Activated gamma-delta T cell treated with anti-CD3 and anti-CD28 coated beads, Interleukin-2, amount 50 U/mL, for 16 hours (primary cell): ENCODE data around the gene CHRND.
"Not testable (repeated sequence)": the region's sequence is repeated elsewhere in the genome, so short reads cannot be mapped to it uniquely, and the experiment has no call there.

Experiments used
- DNase-seq: peaks from one replicate; pipeline ENCODE4 v3.0.0-alpha.2; 2020; ENCODE audit warnings: low read depth

Gene CHRND

DNA sequence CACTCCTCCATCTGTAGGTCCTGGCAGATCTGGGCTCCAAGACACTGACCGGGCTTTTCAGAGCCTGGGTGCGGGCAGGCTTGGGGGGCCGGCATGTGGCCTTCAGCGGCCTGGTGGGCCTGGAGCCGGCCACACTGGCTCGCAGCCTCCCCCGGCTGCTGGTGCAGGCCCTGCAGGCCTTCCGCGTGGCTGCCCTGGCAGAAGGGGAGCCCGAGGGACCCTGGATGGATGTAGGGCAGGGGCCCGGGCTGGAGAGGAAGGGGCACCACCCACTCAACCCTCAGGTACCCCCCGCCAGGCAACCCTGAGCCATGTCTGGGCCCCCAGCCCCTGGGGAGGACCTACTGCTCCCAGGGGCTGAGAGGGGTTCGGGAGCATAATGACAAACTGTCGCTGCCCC is 761 bp upstream of the CHRND start:
- no peak for DNase-seq

DNA sequence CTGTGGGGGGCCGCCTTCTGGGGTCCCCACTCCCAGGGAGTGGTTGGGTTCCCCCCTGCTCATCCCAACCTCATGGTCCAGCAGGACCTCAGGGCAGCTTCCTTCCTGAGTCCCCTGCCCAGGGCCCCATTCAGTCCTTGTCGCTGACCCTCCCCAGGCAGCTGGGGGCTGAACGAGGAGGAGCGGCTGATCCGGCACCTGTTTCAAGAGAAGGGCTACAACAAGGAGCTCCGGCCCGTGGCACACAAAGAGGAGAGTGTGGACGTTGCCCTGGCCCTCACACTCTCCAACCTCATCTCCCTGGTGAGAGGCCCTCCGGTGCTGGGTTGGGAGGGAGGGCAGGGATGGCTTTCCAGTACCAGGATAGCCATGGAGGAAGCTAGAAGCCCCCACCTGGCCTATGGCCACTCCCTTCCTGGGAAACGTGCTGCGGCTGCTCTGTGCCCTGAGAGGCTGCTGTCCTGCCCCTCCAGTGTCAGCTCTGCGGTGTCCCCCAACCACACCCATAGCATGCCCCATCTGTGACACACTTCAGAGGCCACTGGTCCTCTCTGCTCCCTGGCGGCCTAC is 497 bp downstream of the CHRND start:
- no peak for DNase-seq

DNA sequence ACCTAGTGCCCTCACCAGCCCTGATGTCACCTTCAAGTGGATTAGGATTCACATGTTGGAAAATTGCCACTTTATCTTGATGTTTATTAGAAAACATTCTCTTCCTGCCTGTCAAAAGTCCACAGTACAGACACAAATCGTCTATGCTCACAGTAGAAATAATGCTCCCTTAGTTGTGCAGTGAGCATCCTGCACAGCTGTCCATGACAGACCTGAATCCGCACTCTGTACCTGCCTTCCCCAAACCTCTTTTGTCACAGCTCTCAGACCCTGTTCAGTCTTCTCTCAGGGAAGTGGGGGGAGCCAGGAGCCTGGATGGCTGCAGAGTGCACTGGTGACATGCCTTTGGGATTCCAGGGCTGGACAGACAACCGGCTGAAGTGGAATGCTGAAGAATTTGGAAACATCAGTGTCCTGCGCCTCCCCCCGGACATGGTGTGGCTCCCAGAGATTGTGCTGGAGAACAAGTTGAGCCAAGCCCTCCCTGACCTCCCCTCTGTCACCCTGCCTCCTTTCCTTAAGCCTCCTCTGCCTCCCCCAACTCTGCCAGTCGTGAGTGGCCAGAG is 2.0 kb downstream of the CHRND start:
- DNase-seq = no peak

DNA sequence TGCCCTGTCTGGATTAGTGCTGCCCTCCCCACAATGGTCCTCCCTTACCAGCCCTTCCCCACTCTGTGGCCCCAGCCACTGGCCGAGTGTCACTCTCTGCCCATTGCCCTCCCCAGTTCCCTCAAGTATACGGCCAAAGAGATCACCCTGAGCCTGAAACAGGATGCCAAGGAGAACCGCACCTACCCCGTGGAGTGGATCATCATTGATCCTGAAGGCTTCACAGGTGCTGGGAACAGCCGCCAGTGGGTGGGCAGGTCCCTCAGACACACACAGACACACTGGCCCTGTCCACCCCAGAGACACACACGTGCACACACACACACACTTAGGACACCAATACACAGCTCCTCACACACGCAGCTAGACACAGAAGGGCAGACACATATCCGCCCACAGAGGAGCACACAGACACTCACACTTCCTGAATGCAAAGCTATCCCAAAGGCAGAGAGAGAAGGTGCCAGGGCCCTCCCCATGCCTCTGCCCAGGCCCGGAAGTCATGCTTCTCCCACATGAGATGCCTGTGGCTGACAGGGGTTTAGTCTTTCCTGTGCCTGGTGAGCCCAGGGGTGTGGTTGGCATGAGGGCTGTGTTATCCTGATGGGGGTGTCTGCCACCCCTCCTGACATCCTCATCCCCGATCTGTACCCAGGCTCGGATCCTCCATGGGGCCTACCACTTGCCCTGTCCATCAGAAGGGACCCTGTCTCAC is 2.9 kb downstream of the CHRND start:
- DNase-seq = no peak

DNA sequence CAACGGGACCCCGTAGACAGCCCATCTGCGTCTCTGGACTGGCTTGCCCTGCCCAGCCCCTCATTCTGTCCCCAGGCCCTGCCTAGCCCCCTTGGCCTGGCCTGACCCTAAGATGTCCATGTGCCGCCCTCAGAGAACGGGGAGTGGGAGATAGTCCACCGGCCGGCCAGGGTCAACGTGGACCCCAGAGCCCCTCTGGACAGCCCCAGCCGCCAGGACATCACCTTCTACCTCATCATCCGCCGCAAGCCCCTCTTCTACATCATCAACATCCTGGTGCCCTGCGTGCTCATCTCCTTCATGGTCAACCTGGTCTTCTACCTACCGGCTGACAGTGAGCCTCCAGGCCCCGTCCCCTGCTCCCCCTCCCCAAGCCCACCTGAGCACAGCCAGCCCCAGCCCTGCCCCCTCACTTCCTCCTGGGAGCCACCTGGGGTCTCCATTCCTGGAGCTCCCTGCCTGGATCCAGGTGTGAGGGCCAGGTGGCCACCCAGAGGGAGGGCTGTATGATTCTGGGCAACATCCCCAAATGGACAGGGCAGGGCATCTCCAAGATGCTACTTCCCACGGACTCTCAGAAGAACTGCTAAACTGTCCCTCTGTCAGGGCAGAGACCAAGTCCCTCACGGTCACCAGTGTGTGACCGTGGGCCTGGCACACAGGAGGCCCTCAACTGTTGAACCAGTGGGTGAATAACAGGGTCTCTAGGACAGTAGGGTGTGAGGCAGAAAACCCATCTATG is 4.0 kb downstream of the CHRND start:
- no peak for DNase-seq

DNA sequence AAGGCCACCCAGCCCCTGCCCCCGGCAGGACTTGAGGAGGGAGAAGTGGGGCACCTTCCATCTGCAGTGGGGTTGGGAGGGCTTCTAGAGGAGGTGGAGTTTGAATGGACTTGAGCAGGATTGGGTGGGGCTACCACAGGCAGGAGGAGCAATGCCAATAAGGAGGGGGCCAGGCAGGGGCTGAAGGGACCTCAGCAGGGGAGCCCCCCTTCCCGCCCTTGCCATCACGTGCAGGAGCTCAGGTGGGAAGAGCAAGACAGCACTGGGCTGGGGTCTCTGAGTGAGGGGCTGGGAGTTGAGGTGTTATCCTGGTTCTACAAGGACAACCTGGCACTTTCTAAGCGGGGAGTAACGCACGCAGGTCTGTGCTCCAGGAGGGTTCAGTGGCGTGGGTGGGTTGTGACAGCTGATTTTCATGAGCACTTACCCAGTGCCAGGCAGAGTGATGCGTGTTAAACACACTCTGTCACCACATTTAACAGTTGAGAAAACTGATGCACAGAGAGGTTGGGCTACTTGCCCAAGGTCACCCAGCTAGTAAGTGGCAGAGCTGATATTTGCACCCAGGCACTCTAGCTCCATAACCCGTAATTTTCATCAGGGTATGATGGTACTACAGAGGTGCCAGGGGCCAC is 4.8 kb downstream of the CHRND start:
- DNase-seq = no peak

DNA sequence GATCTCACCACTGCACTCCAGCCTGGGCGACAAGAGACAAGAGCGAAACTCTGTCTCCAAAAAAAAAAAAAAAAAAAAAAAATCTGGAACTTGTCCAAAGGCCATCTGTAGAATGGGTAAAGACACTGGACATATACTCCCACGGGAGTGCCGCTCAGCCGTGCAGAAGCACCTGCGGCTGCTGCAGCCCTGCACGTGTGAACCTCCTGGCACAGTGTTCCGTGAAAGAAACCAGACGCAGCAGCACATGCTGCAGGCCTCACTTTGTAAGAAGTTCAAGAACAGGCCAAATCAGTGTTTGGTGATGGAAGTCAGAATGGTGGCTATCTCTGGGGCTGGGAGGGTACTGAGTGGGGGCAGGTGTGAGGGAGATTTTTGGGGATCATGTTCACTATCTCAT is 6.5 kb downstream of the CHRND start:
- DNase-seq = no peak

DNA sequence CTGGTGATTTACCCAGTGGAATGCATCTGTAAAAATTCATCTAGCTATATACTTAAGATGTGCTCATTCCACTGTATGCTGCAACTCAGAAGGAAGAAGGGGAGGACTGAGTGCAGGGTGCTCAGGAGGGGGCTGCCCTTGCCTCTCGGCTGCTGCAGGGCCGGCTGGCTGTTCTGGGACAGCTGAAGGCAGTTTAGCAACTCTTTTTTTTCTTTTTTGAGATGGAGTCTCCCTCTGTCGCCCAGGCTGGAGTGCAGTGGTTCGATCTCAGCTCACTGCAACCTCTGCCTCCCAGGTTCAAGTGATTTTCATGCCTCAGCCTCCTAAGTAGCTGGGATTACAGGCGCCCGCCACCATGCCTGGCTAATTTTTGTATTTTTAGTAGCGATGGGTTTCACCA is 6.9 kb downstream of the CHRND start:
- DNase-seq = not testable (repeated sequence)

DNA sequence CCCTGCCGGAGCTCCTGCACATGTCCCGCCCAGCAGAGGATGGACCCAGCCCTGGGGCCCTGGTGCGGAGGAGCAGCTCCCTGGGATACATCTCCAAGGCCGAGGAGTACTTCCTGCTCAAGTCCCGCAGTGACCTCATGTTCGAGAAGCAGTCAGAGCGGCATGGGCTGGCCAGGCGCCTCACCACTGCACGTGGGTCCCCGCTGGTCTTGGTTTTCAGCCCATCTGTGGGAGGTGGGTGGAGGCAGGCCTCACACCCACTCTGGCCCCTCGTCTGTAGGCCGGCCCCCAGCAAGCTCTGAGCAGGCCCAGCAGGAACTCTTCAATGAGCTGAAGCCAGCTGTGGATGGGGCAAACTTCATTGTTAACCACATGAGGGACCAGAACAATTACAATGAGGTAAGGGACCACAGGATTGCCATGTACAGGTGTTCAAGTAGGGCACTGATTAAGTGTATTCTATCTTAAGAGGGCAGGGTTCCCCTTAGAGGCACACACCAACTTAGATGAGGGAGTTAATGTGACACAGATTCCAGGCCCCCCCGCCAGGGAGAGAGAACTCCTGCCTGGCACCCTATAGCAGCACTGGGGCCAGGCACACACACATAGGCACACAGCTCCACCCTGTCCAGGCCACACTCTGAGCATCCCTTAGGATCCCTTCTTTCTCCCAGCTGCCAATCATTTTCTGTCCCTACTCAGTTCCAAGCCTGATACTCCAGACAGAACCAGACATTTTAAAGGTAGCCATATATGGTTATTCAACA is 8.2 kb downstream of the CHRND start:
- no peak for DNase-seq

DNA sequence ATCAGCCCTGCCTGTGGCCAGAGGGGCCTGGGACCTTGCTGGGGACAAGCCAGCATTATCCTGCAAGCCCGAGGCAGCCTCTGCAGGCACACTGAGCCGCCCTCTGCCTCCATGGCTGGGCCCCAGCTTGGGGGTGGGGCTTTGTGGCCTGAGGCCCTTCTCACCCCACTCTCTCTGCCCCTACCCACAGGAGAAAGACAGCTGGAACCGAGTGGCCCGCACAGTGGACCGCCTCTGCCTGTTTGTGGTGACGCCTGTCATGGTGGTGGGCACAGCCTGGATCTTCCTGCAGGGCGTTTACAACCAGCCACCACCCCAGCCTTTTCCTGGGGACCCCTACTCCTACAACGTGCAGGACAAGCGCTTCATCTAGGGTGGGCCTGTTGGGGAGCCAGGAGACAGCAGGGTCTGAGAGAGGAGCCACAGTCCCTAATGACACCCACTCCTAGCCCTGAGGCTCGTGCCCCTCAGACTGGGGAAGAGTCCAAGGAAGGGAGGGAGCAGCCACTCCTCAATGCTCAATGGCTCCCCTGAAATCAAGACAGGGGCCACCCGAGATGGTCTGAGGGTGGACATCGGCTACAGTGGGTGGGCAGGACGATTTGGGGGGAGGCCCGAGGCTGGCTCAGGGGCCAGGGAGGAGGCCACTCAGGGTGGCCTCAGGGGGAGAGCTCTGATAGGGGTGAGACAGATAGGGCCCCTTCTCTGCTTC is 9.1 kb downstream of the CHRND start:
- no peak for DNase-seq

DNA sequence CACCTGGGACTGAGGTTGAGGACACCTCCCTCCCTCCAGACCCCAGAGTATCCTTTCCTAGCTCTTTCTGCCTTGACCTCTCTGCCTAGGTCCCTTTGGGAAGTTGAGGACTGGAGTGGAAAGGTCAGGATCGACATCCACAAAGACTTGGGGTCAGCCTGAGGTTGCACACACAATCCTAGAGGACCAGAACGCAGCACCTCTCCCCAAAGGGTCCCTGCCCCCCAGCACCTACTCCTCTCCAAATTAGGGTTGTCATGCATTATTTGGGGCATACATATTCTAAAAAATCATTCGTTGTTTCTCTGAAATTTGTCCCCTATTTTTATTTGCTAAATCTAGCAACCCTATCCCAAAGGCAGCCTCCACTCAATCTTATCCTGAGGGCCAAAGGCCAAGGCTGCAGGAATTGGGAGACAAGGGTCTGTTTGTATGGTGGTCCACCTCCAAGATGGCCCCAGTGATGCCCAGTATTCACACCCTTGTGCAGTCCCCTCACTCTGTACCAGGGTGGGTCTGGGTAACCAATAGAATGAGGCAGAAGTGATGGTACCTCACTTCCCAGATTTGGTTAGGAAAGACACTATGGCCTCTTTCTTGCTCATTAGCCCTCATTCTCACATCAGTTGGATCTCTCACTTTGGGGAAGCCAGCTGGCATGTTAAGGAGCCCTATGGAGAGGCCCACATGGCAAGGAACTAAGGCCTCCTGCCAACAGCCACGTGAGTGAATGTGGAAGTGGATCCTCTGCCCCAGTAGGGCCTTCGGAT is 10.0 kb downstream of the CHRND start:
- no peak for DNase-seq

DNA sequence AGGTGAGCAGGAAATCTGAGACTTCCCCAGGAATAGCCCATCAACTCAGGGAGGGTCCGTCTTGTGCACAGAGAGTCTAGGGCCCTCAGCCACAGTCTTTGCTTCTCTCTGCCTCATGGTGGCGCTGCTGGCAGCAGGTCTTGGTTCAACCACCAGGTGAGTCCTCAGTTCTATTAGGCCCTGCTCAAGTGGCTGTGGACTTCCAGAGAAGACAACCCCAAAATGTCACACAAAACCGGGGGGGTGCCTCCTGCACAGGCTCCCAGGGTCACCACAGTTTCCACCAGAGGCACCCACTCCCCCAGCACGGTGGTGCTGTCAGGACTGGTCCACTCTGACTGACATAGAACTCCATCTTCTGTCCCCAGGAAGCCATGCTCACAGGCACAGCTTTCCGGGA is 11.1 kb downstream of the CHRND start:
- DNase-seq = no peak

DNA sequence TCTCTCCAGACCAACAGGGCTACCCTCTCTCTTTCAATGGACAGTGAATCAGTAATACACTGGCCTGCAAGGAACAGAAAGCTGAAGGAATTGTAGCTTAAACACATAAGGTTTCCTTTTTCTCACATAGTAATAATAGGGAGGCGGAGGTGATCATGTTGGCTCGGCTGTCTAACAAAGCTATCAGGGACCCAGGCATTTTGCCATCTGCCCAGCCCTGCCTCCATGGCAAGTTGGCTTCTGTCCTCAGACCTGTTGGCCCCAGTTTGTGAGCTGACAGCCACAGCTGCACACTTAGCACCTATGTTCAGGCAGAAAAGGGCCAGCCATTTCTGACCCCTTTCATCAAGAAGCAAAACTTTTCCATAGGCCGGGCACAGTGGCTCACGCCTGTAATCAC is 11.5 kb downstream of the CHRND start:
- DNase-seq = no peak

DNA sequence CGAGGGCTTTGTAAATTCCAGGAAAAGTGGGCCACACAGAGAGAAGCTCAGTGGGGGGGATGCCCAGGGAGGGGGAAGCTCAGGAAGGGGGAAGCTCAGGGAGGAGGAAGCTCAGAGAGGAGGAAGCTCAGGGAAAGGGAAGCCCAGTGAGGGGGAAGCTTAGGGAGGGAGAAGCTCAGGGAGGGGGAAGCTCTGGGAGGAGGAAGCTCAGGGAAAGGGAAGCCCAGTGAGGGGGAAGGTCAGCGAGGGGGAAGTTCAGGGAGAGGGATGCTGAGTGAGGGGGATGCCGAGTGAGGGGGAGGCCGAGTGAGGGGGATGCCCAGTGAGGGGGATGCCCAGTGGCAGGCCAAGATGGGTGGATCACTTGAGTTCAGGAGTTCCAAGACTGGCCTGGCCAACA is 12.7 kb downstream of the CHRND start:
- DNase-seq = no peak

DNA sequence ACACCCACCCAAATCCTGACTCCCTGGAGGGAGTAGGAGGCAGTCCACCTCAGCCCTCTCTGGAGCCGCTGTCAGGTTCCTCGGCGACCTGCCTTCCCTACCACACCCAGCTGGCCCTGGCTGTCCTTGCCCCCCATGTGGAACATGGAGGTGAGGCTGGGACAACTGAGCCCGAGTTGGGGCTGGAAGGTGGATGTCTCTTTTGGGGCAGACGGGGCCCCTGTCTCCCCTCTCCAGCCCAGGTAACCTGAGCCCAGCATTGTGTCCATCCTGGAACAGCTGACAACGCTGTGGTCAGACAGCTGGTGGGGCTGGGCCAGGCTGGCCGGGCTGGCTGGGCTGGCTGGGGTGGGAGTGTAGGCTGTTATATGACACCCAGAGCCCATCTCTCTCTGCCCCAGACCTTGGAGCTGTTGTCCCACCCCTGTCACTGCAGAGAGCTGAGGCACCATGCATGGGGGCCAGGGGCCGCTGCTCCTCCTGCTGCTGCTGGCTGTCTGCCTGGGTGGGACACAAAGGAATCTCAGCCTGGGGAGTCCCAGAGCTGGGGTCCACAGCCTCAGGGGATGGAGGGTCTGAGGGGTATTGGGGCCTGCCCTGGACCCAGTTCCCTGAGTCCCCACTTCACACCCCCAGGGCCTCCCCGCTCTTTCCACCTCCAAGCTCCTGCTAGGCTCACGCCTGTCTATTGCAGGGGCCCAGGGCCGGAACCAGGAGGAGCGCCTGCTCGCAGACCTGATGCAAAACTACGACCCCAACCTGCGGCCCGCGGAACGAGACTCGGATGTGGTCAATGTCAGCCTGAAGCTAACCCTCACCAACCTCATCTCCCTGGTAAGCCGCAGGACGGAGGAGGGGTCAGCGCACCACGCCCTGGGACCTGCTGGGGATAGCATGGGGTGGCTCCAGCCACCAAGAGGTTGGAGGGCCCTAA is 13.6 kb downstream of the CHRND start, which contains the start of gene CHRNG:
Gene CHRNG (plus strand): TSS at position 395 of the 934 bp plus-strand sequence. CDS start 56 bp downstream, at position 451.
- DNase-seq = no peak

DNA sequence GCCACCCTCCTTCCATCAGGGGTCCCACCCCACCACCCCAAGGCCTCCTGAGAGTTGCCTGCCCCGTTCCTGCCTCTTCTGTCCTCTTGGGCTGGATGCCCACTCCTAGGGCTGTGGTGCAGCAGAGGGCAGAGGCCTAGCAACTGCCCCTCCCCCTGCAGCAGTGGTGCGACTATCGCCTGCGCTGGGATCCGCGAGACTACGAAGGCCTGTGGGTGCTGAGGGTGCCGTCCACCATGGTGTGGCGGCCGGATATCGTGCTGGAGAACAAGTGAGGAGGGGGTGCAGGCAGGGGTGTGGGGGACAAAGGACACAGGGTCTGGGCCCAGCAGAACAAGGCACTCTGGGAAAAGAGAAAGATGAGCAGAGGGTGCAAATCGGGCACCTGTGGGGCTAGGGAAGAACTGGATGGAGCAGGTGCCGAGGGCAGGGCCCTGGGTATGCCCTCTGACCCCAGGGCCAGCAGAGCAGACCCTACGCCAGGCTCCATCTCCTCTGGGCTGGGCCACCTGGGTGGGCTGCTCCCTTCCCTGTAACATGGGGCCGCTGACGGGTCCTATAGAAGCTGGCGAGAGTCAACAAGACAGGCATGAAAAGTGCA is 14.6 kb downstream of the CHRND start:
- no peak for DNase-seq

DNA sequence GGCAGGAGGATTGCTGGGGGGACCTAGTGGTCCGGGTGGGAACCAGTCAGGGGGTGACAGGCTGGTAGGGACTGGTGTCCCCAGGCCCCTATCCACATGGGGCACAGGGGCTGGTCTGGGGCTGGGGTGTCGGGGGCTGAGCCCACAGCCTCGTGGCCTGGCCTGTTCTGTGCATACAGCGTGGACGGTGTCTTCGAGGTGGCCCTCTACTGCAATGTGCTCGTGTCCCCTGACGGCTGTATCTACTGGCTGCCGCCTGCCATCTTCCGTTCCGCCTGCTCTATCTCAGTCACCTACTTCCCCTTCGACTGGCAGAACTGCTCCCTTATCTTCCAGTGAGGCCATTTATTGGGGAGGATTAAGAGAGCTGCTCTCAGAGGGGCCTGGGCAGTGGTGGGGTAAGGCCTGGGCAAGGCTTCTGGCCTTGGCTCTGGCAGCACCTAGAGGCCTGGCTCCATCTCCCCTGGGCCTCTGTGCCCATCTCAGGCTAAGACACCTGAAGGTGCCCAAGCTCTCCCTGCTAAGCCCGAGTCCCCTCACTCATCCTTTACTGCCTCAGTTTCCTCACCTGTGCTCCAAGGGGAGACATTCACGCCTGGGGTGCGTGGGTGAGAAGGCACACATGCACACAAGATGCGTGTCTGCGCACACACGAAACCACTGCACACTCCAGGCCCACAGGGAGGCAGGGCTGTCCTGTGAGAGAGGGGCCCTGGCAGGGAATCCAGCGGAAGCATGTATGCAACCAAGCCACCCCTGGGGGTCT is 15.4 kb downstream of the CHRND start:
- DNase-seq = no peak
